ENCODE data around the gene MAFB. TPM values are rescaled to one million over a fixed set of nuclear protein-coding genes. Genes with fewer than 3 reads are reported as not detected.

MAFB gene
- total RNA-seq, 1 experiment from 2014 or later = 0.85 TPM

- Histone ChIP-seq H4K20me1 (ENCODE audit: control insufficient read depth, insufficient read depth, insufficient read length) (no peaks in the 10 kb centered on the region), H3K79me1 (ENCODE audit: insufficient read depth, low read depth, low read length, poor library complexity, severe bottlenecking) (no peaks in the 10 kb centered on the region), H4K5ac (ENCODE audit: insufficient read length, low read depth, low read length) (no peak overlapping the region), H2BK20ac (ENCODE audit: low read depth, low read length, poor library complexity, severe bottlenecking) (no peak overlapping the region), H4K8ac (replicated peaks; ENCODE audit: insufficient read length, low read depth, low read length) (no peak overlapping the region), H3T11ph (ENCODE audit: low read length) (no peak overlapping the region), H3K27me3 (ENCODE audit: insufficient read depth, low read length) (no peaks in the 10 kb centered on the region), H3K9ac (ENCODE audit: extremely low read depth, insufficient read length, low read length) (no peak overlapping the region), H4K91ac (ENCODE audit: insufficient read length, low read depth, low read length) (no peak overlapping the region), H3K79me2 (ENCODE audit: insufficient read depth, low read length) (no peaks in the 10 kb centered on the region), H3K27ac (ENCODE audit: insufficient read length, low read depth, low read length) (no peak overlapping the region), H3K56ac (ENCODE audit: insufficient read length, low read depth, low read length) (no peak overlapping the region), H2BK12ac (ENCODE audit: insufficient read length, low read depth, low read length) (no peak overlapping the region), H3K4ac (ENCODE audit: low read depth, low read length) (no peak overlapping the region), H3K4me1 (ENCODE audit: insufficient read depth, low read length) (no peaks in the 10 kb centered on the region), H3K9me3 (ENCODE audit: control insufficient read depth, low read depth, low read length) (no peaks in the 10 kb centered on the region), H2AK5ac (ENCODE audit: insufficient read length, low read length) (no peak overlapping the region), H2BK15ac (ENCODE audit: low read depth, low read length) (no peak overlapping the region), H3K23me2 (ENCODE audit: insufficient read length, low read depth, low read length, poor library complexity, severe bottlenecking) (no peaks in the 10 kb centered on the region), H3K14ac (ENCODE audit: insufficient read depth, low read length) (no peak overlapping the region), H3K23ac (ENCODE audit: insufficient read length, low read depth, low read length) (no peak overlapping the region), H3K18ac (ENCODE audit: insufficient read length, low read depth, low read length) (no peak overlapping the region), H2BK120ac (ENCODE audit: low read depth, low read length, poor library complexity, severe bottlenecking) (no peak overlapping the region), H2BK5ac (ENCODE audit: insufficient read length, low read length) (no peak overlapping the region), H2AFZ (ENCODE audit: low read length) (no peak overlapping the region), H3K4me2 (ENCODE audit: insufficient read depth, insufficient read length, low read length) (no peak overlapping the region)
- Mint-ChIP-seq H3K27me3 (ENCODE audit: low read depth) (peaks cover 7% of the 10 kb centered on the region), H3K36me3 (ENCODE audit: insufficient read depth in 1 of 3, low read depth in 3 of 3) (no peaks in the 10 kb centered on the region; a peak in 1 of 7 replicates), H3K9me3 (no peaks in the 10 kb centered on the region; a peak in 1 of 5 replicates), H3K27ac (no peak overlapping the region), H3K4me1 (peaks cover 6% of the 10 kb centered on the region in 2 experiments), H3K4me3 (no peak overlapping the region)
- TF ChIP-seq CTCF (conservative IDR thresholded peaks at IDR 0.05) = no peak
- DNase-seq = no peak
- no CpG with 5 or more reads among the region's 8 CpGs for WGBS (ENCODE audit: extremely low coverage, insufficient read length, low lambda C conversion rate)
These were observed 42.7 kb downstream of the MAFB start for GRCh38 chr20:40646361-40646760.
